GM19455 (cell line): ENCODE results near the gene S100A6.
"Not testable (repeated sequence)": the region's sequence is repeated elsewhere in the genome, so short reads cannot be mapped to it uniquely, and the experiment has no call there.

ENCODE experiments used
- ATAC-seq: cut with Tn5 transposase; IDR thresholded peaks from one replicate; pipeline ENCODE4 v1.9.1; 2021; ENCODE audit not compliant: unreplicated experiment

S100A6 gene

DNA sequence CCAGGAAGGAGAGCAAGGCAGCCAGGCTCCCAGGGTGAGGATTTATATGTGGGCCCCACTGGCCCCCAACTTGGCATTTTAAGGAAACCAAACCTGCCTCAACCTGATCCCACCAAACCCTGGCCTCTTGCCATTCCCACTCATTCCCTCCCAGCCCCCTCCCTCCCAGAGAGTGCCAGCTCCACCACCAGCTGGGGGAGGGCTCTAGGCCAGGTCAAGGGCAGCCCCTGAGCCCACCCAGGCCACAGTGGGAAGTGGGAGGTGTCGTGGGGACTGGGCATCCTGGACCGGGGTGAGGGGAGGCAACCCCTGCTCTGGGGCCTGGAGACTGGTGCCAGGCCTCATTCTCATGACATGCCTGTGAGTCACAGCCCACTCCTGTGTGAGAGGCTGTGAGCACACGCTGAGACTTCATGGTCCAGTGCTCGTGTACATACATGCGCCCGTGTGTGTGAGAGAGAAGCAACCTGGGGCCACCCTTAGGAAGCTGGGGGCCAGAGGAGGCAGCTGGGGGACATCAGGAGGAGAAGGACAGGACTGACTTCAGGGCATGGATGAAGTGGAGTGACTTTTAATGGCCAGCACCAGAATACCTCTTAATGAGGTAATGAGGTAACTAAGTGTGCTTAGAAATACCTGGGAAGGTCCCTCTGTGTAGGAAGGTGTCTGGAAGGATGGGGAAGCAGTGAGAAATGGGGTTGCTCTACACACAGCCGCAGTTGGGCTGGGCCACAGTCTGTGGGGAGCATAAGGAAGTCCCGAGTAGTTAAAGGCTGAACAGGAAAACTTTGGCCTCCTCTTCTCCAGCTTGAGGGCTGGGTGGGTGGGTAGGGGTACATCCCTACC, 30.0 kb upstream of the S100A6 start, which contains the start of gene S100A2:
TSS of gene S100A2 (minus strand) at position 316 of the 846 bp plus-strand sequence. CDS start 1,967 bp downstream, outside the sequence.
- no peak for ATAC-seq

DNA sequence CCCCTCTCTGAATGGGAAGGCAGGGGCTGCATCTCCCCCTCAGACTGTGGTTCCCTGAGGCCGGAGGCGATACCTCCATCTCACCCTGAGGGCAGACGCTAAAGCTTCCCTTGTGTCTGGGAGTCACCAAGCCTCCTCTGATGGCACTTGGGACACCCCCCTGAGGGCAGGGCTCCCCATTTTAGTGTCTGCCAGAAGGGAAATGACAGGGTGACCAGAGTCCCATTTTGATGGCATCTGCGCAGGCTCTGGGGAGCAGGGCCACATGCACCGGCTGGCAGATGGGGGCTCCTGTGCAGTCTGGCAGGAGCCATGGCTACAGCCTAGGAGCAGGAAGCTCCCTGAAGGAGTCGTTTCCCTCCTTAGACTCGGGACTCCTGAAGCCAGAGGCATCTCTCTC, 28.2 kb upstream of the S100A6 start:
- ATAC-seq: no peak

DNA sequence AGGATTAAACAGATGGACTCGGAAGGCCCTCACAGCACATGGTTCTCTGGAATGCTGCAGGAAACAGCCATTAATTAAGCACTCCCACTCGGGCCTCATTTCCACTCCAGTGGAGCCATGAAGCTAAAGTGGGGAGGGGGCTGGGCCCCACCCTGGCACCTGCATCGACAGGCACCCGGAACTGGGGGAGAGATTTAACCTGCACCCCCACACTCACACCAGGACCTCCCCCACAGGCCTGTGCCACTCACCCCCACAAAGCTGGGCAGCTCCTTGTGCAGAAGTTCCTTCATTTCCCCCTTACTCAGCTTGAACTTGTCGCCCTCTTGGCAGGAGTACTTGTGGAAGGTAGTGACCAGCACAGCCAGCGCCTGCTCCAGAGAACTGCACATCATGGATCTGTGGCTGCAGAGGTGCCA, 27.7 kb upstream of the S100A6 start:
- ATAC-seq: no peak

DNA sequence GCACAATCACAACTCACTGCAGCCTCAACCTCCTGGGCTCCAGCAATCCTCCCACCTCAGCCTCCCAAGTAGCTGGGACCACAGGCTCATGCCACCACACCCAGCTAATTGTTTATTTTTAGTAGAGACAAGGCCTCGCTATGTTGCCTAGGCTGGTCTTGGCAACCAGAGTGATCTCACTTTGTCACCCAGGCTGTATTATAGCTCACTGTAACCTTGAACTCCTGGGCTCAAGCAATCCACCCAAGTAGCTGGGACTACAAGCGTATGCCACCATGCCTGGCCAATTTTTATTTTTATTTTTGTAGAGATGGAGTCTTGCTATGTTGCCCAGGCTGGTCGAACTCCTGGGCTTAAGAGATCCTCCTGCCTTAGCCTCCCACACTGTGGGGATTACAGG, 26.2 kb upstream of the S100A6 start:
- ATAC-seq: not testable (repeated sequence)

GRCh38 chr1:153561466-153561985, 25.7 kb upstream of the S100A6 start:
- ATAC-seq: no peak

DNA sequence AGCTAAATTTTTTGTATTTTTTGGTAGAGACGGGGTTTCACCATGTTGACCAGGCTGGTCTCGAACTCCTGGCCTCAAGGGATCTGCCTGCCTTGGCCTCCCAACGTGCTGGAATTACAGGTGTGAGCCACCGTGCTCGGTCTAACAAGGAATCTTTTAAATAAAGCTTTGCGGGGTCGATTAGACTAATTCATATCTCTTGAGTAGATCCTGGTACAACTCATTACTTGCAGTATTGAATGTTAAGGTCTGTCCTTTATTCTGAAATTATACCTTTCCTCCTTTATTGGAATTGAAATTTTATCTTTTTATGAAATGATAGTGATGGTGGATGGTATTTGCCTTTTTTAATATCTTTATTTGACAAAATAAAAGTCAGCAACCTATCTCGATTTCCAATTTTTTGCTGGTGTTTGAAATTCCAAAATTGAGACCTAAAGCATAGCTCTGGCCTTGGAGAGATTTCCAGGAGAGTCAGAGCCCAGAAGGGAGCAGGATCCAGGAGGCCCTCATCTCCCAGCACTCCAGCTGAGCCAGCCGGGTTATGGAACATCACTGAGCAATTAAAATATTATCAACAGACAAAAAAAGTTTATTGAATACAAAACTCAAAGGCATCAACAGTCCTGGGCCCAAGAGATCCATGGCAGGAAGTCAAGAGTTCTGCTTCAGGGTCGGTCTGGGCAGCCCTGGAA, 25.1 kb upstream of the S100A6 start:
- no peak for ATAC-seq

DNA sequence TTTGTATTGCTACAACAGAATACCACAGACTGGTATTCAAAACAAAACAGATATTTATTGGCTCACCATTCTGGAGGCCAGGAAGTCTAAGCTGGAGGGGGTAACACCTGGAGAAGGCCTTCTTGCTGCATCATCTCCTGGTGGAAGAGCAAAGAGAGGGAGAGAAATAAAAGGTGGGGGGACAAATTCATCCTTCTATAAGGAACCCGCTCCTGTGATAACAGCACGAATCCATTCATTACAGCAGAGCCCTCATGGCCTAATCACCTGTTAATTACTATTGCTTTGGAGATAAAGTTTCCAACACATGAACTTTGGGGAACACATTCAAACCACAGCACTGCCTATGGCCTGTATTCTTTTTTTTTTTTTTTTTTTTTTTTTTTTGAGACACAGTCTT, 24.4 kb upstream of the S100A6 start:
- no peak for ATAC-seq

- no peak for ATAC-seq
Observed at GRCh38 chr1:153557877-153558276, 22.1 kb upstream of the S100A6 start.

- ATAC-seq: no peak
Observed at GRCh38 chr1:153556348-153556747, 20.6 kb upstream of the S100A6 start.

- ATAC-seq: no peak
Observed at GRCh38 chr1:153553830-153554541, 18.2 kb upstream of the S100A6 start.

DNA sequence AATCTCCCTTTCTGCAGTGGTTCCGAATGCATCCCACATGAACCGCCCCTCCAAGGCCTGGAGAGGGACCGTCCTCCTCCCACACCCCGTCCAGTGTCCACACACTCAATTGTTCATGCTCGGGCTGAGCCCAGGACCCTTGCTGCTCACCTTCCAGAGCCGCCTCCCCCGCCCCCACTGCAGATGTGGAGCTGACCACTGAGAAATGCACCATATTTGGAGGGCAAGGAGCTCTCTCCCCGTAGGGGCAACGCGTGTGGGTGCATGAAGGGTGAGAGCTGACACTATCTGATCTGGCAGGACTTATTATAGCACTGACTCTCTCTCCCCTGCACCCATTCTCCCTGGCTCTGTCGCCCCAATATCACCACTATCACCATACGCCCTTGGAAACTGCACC, 17.3 kb upstream of the S100A6 start:
- ATAC-seq: no peak

DNA sequence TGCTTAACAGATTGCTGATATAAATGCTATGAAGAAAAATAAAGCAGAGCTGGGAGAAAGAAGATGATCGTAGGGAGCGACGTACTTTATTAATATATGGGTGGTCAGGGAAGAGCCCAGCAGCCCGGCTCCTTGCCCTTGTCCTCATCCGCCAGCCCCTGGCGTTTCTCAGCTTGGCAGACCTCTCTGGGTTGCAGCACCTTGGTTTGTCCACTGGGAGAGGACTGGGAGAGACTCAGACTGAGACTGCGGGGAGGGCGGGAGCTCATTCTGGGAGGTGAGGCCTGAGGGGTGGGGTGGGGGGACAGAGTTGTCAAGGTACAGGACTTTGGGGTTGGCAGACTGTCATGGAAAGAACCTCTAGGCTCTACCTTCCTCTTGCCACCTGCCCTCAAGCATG, 16.5 kb upstream of the S100A6 start:
- no peak for ATAC-seq

DNA sequence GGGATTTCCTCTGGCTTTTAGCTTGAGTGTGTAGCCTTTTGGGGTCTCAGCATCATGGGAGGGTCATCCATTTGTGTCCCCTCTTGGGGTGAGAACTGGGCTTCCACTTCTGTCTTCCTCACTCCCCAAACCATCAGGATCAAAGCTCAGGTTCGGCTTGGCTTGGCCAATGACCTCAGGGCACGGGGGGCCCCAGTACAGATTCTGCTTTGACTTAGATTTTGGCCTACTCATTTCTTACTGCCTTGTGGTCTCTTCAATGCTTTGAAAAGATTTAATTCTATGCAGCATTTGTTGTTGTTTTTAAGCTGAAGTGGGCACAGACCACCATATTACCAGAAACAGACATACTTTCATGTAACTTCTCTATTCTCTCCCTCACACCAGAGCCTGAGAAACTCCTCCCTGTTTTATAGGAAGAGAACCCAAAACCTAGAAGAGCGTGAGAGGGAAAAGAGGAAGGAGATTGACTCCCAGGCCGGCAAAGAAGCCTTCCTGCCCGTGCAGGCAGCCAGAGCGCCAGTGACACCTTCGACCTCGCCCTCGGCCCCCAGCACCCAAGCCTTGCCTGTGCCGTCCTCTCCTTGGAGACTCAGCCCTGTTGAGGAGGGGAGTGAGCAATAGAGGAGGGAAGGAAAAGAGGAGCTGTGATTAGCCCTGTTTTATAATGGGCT, 15.2 kb upstream of the S100A6 start:
- no peak for ATAC-seq

DNA sequence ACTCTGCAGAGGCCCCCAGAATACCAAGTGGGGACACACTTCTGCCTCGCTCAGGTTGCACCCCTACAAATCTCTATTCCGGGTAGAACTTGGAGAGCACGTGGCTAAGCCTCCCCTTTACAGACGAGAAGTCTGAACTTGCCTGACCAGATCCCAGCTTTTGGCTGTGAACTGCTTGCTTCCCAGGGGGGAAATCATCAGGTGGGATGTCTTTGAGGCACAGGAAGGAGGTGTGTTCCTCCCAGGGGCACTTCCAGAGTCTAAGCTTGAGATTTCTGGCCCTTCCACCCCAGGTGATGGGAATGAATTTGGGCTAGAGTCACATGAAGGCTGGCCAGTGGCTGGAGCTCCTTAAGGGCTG, 14.6 kb upstream of the S100A6 start:
- no peak for ATAC-seq

GRCh38 chr1:153549741-153550397, 14.1 kb upstream of the S100A6 start:
- no peak for ATAC-seq

DNA sequence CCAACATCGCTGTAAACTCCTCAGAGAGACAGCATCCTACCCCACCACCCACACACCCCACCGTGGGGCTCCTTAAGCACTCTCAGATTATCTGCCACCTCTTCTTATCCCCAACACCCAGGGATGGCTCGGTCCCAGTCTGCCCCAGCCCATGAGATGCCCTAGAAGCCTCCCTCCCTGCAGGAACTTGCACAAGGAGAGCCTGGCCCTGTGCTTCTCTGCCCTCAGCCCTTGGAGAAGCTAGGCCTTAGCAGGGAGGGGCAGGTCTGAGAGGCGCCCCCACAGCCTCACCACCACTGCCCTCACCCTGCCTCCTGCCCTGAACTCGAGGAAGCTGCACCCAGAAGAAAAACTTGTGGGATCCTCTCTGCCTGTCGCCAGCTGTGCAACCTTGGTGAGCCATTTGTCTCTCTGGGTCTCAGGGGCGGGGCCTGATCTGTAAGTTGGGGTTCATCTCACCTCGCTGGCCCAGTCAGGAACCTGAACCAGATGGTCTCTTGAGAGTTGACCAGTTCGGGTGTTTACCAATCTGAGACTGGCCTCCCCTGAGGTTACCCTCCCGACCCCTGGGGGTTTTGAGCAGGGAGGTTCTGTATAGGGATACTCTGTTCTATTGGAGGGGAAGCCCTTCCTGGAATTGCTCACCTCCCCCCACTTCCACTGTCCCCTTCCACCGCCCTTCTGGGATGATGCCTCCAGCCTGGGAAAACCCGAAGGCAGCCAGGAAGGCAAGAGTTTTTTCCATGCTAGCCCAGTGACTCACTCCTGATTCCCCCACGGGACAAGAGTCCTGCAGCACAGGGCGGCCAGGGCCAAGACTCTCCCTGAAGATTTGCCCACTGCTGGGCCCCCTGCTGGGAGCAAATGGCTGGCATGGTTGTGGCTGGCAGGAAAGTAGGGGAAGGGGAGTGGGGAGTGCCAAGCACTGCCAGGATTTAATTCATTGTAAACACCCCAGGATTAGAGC, 13.2 kb upstream of the S100A6 start, which contains the start of gene S100A3:
TSS of gene S100A3 (minus strand) at position 537 of the 967 bp plus-strand sequence. CDS start 773 bp downstream, outside the sequence.
- no peak for ATAC-seq

DNA sequence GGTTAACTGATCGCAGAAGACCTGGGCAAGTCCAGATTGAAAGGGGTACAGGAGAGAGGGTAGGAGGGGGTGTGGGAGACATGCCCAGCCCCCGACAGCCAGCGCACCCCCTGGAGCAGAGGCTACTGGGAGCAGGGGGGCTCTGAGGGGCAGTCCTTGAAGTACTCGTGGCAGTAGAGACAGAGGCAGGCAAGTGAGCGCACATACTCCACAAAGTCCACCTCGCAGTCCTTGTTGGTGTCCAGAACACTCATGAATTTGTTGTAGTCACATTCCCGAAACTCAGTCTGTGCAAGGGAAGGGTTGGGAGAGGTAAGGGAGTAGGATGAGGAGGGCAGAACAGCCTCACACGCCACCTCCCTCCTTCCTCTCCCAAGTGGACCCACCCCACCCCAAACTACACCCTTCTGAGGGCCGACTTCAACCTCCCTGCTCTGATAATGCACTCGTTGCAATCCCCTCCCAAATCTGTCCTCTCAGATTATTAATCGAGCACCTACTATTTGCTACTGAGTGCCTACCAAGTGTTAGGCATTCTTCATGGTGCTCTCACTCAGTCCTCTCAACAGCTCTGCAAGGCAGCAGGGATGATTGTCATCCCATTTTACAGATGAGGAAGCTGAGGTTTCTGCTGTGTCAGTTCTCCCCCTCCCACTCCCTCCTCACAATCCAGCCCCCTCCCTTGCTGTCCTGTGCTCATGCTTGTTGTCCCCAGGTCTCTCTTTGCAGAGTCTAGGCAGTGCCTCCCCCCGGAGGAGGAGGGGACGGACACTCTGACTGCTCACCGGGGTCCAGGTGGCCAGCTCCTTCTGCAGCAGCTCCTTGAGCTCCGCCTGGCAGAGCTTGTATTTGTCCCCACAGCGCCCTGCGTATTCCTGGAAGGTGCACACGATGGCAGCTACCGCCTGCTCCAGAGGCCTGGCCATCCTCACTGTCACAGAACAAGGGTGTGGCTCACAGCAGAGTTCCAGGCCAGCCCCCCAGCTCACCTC, 12.1 kb upstream of the S100A6 start:
- ATAC-seq: no peak
